Heart left ventricle (tissue), 13 donors: ENCODE results near the gene ITGB3.

Experiments
- POLR2A ChIP-seq, 2 donors: fragments of 450-650 bp; IDR thresholded peaks; one replicate each; pipeline ENCODE4 v1.6.1; 2017; ENCODE audit warnings: antibody characterized with exemption in 2 of 2, mild to moderate bottlenecking in 2 of 2, moderate library complexity in 2 of 2
- TF ChIP-seq, protein P1 (sequence below), 12 donors: fragments of 200-600 bp; sonication (generic) in 4 of 12; IDR thresholded peaks; one replicate each; pipeline versions ENCODE4 v1.5.0 to v1.8.0; 2018 to 2022; ENCODE audit warnings: antibody characterized with exemption in 12 of 12, mild to moderate bottlenecking in 5 of 12
- donor health status: ischemic (EF 13 %, LVEDD 7.1; RV severe dilation, severe dysfunction).
- donor health status: DM: no; HTN: yes; CAD: no.
- donor health status: DM: no; HTN: no; CAD: no.
- donor health status: ischemic (EF 25% LVEDD 6.9; RV normal size, moderate dysfunction).
- donor health status: ischemic (EF 25% LVEDD 5.7; RV mildly dilated, moderate dysfunction).
- donor health status: ischemic (EF 35%, LVEDD 5.7; RV mildly dilated, moderate dysfunction).
- donor health status: nonischemic (EF 11% LVEDD 7.7; RV severe dilation, severe dysfunction).
- donor health status: DM: yes; HTN: yes; CAD: no.
- donor health status: PGD.
- donor health status: ischemic (EF 29% LVEDD 5.4; RV normal size, mild dysfunction).
- donor health status: nonischemic (EF 23%, LVEDD 6.1; RV moderate dilation, normal function).

DNA sequence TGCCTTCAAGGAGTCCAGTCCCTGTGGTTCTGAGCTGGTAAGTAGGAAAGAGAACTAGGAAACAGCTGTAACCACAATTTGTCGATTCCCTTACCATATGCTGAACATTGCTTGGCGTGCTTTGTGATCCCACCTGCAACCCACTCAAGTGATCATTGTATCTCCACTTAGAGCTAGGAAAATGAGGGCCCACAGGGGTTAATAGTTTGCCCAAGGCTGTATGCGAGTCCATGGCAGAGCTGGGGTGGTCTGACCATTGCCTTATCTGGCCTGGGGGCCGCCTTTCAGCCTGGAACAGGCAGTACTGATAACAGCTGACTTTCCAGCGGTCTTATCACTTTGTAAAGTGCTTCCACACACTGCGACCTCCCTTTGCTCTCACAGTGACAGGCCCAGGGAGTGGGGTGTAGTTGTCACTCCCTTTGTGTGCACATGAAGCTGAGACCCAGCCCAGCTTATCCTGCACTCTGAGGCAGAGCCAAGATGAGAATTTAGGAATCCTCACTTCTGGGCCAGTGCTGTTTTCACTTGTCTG is 34.7 kb upstream of the ITGB3 start:
- TF ChIP-seq, protein P1, sequence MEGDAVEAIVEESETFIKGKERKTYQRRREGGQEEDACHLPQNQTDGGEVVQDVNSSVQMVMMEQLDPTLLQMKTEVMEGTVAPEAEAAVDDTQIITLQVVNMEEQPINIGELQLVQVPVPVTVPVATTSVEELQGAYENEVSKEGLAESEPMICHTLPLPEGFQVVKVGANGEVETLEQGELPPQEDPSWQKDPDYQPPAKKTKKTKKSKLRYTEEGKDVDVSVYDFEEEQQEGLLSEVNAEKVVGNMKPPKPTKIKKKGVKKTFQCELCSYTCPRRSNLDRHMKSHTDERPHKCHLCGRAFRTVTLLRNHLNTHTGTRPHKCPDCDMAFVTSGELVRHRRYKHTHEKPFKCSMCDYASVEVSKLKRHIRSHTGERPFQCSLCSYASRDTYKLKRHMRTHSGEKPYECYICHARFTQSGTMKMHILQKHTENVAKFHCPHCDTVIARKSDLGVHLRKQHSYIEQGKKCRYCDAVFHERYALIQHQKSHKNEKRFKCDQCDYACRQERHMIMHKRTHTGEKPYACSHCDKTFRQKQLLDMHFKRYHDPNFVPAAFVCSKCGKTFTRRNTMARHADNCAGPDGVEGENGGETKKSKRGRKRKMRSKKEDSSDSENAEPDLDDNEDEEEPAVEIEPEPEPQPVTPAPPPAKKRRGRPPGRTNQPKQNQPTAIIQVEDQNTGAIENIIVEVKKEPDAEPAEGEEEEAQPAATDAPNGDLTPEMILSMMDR (IDR thresholded peaks at IDR 0.05) = no peak
- no peak for TF ChIP-seq POLR2A (IDR thresholded peaks at IDR 0.05)
